Stimulated activated CD8-positive, alpha-beta memory T cell treated with anti-CD3 and anti-CD28 coated beads, Interleukin-4, amount 100 ng/mL, for 24 hours (primary cell): ENCODE measurements around the gene ORMDL3.

Experiments
- DNase-seq: peaks from one replicate; pipeline ENCODE4 v3.0.0-alpha.2; 2020; ENCODE audit warnings: low read depth

The ORMDL3 gene

DNA sequence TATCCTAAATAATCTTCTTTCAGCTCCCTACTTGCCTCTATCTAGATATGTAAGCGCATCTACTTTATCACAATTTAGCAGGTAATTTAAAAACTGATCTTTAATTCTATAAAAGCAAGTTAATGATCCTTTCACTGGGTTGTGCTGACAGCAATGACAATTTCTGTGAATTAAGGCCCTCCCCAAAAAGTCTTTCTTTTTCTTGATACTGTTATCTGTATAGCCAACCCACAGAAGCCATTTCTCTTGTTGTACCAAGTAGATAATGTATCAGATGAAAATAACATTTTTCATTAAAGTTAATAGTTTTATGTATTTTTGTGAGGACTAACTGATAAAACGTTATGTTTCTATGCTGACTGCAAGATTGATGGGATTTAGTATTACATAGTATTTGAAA, 55.6 kb downstream of the ORMDL3 start:
- no peak for DNase-seq
